Subcutaneous abdominal adipose tissue (tissue), 5 donors: ENCODE measurements around the gene C16orf89.

ENCODE experiments used
- H3K27ac ChIP-seq: one replicate; pipeline ENCODE4 v1.7.0; 2013; ENCODE audit warnings: low read depth, mild to moderate bottlenecking, inconsistent platforms, low read length, moderate library complexity
- H3K27me3 ChIP-seq, 5 donors: one replicate each; pipeline ENCODE4 v1.7.0; 2013; ENCODE audit warnings: low read length in 5 of 5, inconsistent platforms in 1 of 5; ENCODE audit not compliant: control insufficient read depth in 5 of 5, insufficient read depth in 4 of 5
- H3K36me3 ChIP-seq, 5 donors: one replicate each; pipeline ENCODE4 v1.7.0; 2013; ENCODE audit warnings: low read length in 5 of 5; ENCODE audit not compliant: control insufficient read depth in 5 of 5, insufficient read depth in 5 of 5
- H3K4me1 ChIP-seq, 5 donors: one replicate each; pipeline ENCODE4 v1.7.0; 2013; ENCODE audit warnings: low read length in 5 of 5, mild to moderate bottlenecking in 3 of 5, moderate library complexity in 1 of 5; ENCODE audit not compliant: control insufficient read depth in 5 of 5, insufficient read depth in 5 of 5
- H3K4me3 ChIP-seq, 5 donors: one replicate each; pipeline ENCODE4 v1.7.0; 2013; ENCODE audit warnings: low read length in 5 of 5, low read depth in 1 of 5
- H3K9ac ChIP-seq, 5 donors: one replicate each; pipeline ENCODE4 v1.7.0; 2013; ENCODE audit warnings: low read length in 5 of 5, mild to moderate bottlenecking in 4 of 5, moderate library complexity in 3 of 5
- H3K9me3 ChIP-seq, 5 donors: one replicate each; pipeline ENCODE4 v1.7.0; 2013; ENCODE audit warnings: low read length in 5 of 5; ENCODE audit not compliant: control insufficient read depth in 5 of 5
- donor health status: healthy.
- donor health status: healthy.
- donor health status: healthy.
- donor health status: healthy.
- donor health status: healthy.

C16orf89 gene

GRCh38 chr16:4994719-4995434 lies 70.9 kb downstream of the C16orf89 start:
- no peak overlapping the region for H3K4me3 ChIP-seq
- no peak overlapping the region for H3K9ac ChIP-seq
- H3K27me3 ChIP-seq: peaks cover 0 to 14% (median 9%) of the 10 kb centered on the region in 5 donors
- H3K27ac ChIP-seq: no peak overlapping the region
- no peaks in the 10 kb centered on the region for H3K4me1 ChIP-seq
- no peaks in the 10 kb centered on the region for H3K36me3 ChIP-seq
- no peaks in the 10 kb centered on the region for H3K9me3 ChIP-seq
